ENCODE results near the gene LGR4.

DNA sequence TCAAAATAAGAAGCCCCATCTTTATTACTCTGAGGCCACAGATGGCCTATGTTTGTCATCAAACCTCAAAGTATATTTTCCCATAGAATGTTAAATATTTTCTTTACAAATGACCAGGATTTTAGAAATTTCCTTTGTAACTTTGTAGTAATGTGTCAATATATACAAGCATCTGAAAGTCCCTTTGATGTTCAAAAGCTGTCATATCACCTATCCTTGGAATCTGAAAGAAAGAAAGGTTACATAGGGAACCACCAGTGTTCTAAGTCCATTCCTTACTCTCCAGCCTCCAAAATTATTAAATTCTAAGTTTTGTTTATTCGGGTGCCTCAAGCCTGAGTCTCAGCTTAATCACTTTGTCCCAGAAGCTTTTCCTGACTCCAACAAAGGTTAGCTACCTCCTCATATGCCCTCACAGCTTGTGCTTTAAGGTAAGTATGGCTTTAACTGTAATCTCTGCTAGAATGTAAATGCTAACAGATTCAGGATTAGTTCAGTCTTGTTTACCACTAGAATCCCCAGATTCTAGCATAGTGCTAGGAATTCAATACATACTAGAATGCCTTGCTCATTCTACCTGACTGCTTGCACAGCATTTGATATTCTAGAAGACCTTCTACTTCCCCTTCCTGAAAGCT, 141.8 kb downstream of the LGR4 start:
- TF ChIP-seq, protein P1, sequence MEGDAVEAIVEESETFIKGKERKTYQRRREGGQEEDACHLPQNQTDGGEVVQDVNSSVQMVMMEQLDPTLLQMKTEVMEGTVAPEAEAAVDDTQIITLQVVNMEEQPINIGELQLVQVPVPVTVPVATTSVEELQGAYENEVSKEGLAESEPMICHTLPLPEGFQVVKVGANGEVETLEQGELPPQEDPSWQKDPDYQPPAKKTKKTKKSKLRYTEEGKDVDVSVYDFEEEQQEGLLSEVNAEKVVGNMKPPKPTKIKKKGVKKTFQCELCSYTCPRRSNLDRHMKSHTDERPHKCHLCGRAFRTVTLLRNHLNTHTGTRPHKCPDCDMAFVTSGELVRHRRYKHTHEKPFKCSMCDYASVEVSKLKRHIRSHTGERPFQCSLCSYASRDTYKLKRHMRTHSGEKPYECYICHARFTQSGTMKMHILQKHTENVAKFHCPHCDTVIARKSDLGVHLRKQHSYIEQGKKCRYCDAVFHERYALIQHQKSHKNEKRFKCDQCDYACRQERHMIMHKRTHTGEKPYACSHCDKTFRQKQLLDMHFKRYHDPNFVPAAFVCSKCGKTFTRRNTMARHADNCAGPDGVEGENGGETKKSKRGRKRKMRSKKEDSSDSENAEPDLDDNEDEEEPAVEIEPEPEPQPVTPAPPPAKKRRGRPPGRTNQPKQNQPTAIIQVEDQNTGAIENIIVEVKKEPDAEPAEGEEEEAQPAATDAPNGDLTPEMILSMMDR (IDR thresholded peaks at IDR 0.05) = no peak
- TF ChIP-seq POLR2A (IDR thresholded peaks at IDR 0.05) = no peak

Data from uterus (tissue), 2 donors.